ENCODE results near the gene SERPINI2.

SERPINI2 gene

GRCh38 chr3:167473863-167474262, at the start of gene SERPINI2:
TSS of gene SERPINI2 (minus strand) at chr3:167474042. CDS start at chr3:167471834, 2,208 bp downstream.
- DNase-seq (ENCODE audit: low read depth), result no peak

- DNase-seq (ENCODE audit: low read depth), result no peak
These were observed 47.1 kb upstream of the SERPINI2 start for GRCh38 chr3:167521006-167521355.

- DNase-seq (ENCODE audit: low read depth), result no peak
These were observed 46.6 kb upstream of the SERPINI2 start for GRCh38 chr3:167520266-167521005.

GRCh38 chr3:167507954-167508353, 34.1 kb upstream of the SERPINI2 start:
- no peak for DNase-seq (ENCODE audit: low read depth)

DNA sequence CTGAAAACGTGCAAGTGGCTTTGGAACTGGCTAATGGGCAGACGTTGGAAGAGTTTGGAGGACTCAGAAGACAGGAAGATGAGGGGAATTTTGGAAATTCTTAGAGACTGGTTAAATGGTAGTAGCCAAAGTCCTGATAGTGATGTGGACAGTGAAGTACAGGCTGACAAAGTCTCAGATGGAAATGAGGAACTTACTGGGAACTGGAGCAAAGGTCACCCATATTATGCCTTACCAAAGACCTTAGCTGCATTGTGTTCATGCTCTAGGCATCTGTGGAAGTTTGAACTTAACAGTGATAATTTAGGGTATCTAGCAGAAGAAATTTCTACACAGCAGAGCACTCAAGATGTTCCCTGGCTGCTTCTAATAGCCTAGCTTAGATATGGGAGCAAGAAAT, 28.6 kb upstream of the SERPINI2 start:
- DNase-seq (ENCODE audit: low read depth), result no peak

DNA sequence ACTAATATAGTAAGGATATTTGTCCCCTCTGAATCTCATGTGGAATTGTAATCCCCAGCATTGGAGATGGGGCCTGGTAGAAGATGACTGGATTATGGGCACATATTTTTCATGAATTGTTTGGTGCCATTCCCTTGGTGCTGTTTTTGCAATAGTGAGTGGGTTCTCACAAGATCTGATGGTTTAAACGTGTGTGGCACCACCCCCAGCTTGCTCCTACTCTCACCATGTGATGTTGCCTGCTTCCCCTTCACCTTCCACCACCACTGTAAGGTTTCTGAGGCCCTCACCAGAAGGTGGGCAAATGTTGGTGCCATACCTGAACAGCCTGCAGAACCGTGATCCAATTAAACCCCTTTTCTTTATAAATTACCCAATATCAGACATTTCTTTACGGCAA, 28.1 kb upstream of the SERPINI2 start:
- DNase-seq (ENCODE audit: low read depth), result no peak

DNA sequence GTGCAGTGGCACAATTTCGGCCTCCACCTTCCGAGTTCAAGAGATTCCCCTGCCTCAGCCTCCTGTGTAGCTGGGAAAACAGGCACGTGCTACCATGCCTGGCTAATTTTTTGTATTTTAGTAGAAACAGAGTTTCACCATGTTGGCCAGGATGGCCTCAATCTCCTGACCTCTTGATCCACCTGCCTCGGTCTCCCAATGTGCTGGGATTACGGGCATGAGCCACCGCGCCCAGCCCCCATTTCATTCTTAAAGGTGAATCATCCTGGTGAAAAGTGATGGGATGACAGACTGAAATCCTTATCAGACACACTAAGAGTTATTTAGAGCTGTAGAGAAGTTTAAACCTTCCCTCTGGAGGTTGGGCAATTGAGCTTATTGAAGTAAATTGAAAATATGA, 24.1 kb upstream of the SERPINI2 start:
- no peak for DNase-seq (ENCODE audit: low read depth)

GRCh38 chr3:167493244-167493643, 19.4 kb upstream of the SERPINI2 start:
- DNase-seq (ENCODE audit: low read depth), result no peak

- no peak for DNase-seq (ENCODE audit: low read depth)
These were observed 17.8 kb upstream of the SERPINI2 start for GRCh38 chr3:167491621-167492020.

- no peak for DNase-seq (ENCODE audit: low read depth)
These were observed 15.7 kb upstream of the SERPINI2 start for GRCh38 chr3:167489571-167489970.

DNA sequence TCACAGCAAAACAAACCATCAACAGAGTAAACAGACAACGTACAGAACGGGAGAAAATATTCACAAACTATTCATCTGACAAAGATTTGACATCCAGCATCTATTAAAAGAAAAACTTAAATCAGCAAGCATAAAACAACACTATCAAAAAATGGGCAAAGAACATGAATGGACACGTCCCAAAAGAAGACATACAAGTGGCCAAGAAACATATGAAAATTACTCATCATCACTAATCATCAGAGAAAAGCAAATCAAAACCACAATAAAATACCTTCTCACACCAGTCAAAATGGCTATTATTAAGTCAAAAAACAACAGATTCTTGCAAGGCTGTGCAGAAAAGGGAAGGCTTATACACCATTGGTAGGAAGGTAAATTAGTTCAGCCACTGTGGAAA, 13.7 kb upstream of the SERPINI2 start:
- no peak for DNase-seq (ENCODE audit: low read depth)

- DNase-seq (ENCODE audit: low read depth), result no peak
These were observed 10.7 kb upstream of the SERPINI2 start for GRCh38 chr3:167484551-167484950.

DNA sequence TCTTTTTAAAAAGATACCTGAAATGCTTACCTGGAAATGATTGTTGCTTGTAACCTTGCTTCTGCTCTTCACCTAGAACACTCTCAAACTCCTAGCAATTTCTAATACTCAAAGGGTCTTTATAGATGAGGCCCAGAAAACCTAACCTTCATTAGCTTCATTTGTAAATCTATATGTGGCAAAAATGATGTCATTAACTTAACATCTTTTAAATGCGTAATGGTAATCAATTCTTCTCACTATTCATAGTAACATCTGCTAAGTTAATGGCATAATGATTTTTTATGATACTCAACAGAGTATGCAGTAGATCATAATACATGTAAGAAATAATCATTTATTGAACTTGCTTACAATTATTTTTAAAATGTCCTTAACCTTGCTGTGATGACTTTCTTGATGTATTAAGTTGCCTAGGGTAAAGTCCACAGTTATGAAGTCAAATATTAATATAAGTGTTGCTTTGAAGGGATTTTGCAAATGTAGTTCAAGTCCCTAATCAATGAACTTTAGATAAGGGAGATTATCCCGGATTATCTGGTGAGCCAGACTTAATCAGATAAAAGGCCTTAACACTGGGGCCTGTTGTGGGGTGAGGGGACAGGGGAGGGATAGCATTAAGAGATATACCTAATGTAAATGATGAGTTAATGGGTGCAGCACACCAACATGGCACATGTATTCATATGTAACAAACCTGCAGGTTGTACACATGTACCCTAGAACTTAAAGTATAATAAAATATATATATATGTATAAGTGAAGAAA, 10.1 kb upstream of the SERPINI2 start:
- DNase-seq (ENCODE audit: low read depth), result no peak

DNA sequence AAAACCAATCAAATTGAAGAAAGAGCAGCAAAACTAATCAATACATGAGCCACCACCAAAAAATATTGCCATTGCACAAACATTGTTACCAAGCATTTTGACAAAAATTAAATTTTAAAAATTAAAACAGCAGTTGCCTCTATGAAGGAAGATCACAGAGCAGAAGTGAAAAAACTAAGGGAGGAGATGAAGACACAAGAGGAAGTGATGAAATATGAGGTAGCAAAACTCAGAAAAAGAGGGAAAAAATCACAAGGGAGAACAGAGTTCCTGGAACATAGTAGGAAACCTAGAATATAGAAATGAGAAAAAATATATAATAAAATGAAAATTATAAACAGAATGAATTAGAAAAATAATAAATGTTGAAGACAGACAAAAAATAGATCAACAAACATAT, 7.3 kb upstream of the SERPINI2 start:
- DNase-seq (ENCODE audit: low read depth), result no peak

DNA sequence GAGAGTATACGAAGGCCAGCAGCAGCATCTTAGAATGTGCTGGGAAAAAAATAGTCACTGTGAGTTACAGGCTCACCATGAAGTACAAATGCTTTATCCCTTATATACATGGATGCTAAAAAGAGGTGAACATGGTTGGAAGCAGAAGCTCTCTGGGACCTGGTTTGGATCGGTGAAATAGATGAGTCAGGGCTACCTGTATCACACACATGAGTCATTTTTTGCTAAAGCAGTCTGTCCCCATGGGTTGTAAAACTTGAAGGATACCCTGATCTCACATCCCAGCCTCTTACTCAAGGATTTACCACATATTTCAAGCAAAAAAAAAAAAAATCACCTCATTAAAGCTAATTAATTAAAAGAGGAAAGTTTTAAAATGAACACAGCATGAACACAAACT, 6.9 kb upstream of the SERPINI2 start:
- no peak for DNase-seq (ENCODE audit: low read depth)

- DNase-seq (ENCODE audit: low read depth), result no peak
These were observed 4.5 kb downstream of the SERPINI2 start for GRCh38 chr3:167469381-167469780.

GRCh38 chr3:167467848-167468611, 5.8 kb downstream of the SERPINI2 start:
- no peak for DNase-seq (ENCODE audit: low read depth)

DNA sequence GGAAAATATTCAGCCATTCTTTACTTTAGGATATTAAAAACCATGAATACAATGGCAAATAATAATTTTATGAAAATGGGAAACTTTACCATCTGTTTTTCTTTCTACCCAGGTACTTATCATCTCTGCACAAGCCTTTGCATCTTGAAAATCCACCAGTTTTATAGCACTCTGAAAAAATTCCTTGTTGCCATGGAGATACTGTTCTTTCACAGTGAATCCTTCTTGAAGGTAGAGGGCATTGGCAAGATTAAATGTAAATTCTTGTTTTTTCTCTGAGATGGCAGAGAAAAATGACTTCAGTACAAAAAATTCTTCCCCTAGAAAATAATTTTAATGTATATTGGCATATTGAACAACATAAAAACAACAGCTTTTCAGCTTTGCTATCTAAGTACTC, 6.9 kb downstream of the SERPINI2 start:
- DNase-seq (ENCODE audit: low read depth), result no peak

DNA sequence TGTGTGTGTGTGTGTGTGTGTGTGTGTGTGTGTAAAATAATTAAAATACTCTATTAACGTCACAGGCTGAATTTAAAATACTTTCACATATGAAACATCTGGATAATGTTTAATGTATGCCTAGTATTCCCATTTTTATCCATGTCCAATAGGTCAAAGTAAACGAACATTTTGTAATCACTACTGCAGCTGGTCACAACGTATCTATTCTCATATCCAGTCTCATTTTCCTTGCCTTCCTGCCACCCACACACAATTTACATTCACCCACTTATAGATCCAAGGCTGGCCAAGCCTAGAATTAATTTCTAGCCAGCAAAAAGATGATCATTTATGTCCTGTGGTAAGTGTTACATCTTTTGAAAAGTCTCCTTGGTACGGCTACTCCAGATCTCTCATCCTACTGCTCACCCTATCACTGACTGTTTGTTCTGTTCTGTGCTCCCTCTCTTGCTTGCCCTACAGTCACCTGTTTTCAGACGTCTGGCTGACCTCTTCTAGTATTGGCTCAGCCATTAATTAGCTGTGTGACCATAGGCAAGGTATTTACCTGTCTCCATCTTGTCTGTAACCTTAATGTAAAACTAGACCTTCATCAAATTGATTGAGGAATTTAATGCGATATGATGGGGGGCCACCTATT, 17.6 kb downstream of the SERPINI2 start:
- no peak for DNase-seq (ENCODE audit: low read depth)

DNA sequence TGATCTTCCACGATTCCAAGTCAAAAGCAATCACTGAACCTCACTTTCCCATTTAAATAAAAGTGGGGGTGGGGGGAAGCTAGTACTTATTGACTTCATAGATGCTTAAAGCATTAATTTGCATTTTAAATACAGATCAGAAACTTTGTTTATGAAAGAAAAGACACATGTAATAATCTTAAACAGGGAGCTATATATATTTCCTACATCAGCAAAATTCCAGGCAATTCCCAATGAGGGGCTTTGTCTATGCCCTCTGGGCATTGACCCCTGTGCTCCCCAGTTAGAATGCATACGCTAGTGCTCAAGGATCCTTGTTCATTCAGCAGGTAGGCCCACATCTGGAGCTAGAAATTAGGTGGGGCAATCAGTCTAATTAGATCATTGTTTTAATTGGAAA, 20.0 kb downstream of the SERPINI2 start:
- no peak for DNase-seq (ENCODE audit: low read depth)

GRCh38 chr3:167451282-167451681, 22.6 kb downstream of the SERPINI2 start:
- DNase-seq (ENCODE audit: low read depth), result no peak

- no peak for DNase-seq (ENCODE audit: low read depth)
These were observed 23.2 kb downstream of the SERPINI2 start for GRCh38 chr3:167450675-167451074.
